Esophagus squamous epithelium (tissue), 4 donors: Measurements from ENCODE around the gene TBCCD1.

Experiments used
- CTCF ChIP-seq, 6 experiments: fragments of 450-650 bp in 4 of 6; fragments of 200-600 bp in 2 of 6; sonication (generic) in 2 of 6; IDR thresholded peaks; one replicate each; pipeline ENCODE4 v1.5.1; 2016 to 2019; ENCODE audit warnings: antibody characterized with exemption in 6 of 6, mild to moderate bottlenecking in 4 of 6, moderate library complexity in 4 of 6
- POLR2A ChIP-seq, 4 donors: fragments of 450-650 bp; IDR thresholded peaks; one replicate each; pipeline ENCODE4 v1.6.1; 2017; ENCODE audit warnings: antibody characterized with exemption in 4 of 4, mild to moderate bottlenecking in 4 of 4, moderate library complexity in 3 of 4

- TF ChIP-seq POLR2A (IDR thresholded peaks at IDR 0.05) (no peak), CTCF (IDR thresholded peaks at IDR 0.05) (no peak)
Observed at GRCh38 chr3:186515125-186515524, 52.0 kb downstream of the TBCCD1 start.
